Large intestine (tissue), 3 donors: ENCODE data around the gene RPL11. TPM values are rescaled to one million over a fixed set of nuclear protein-coding genes. Genes with fewer than 3 reads are reported as not detected.
"Not testable (repeated sequence)": the region's sequence is repeated elsewhere in the genome, so short reads cannot be mapped to it uniquely, and the experiment has no call there.

Experiments used
- DNase-seq, 2 donors: peaks; one replicate each; pipeline versions ENCODE4 v3.0.0 to v3.0.0-alpha.2; 2013
- H3K27ac ChIP-seq: one replicate; pipeline ENCODE4 v1.5.1; 2013; ENCODE audit warnings: low read length
- H3K27me3 ChIP-seq: 2 replicates; pipeline ENCODE4 v1.6.1; 2013; ENCODE audit warnings: low read length; ENCODE audit not compliant: control insufficient read depth, insufficient read depth
- H3K36me3 ChIP-seq: 2 replicates; pipeline ENCODE4 v1.6.1; 2013; ENCODE audit warnings: low read length; ENCODE audit not compliant: control insufficient read depth, insufficient read depth
- H3K4me1 ChIP-seq: one replicate; pipeline ENCODE4 v1.6.1; 2013; ENCODE audit warnings: low read length; ENCODE audit not compliant: control insufficient read depth, insufficient read depth
- H3K4me3 ChIP-seq: one replicate; pipeline ENCODE4 v1.5.1; 2013; ENCODE audit warnings: low read length
- H3K9me3 ChIP-seq: one replicate; pipeline ENCODE4 v1.6.1; 2013; ENCODE audit warnings: mild to moderate bottlenecking, low read depth, low read length, moderate library complexity; ENCODE audit not compliant: control insufficient read depth
- WGBS: methylation state at CpG from one replicate; pipeline ENCODE4 v1.1.5; 2013; ENCODE audit warnings: low lambda C conversion rate; ENCODE audit not compliant: insufficient coverage; 5-methylcytosine and 5-hydroxymethylcytosine counted together
- polyA plus RNA-seq: library from polyadenylated mRNA; unstranded; fragments of 120-200 nt; gene quantifications from one replicate; pipeline ENCODE4 v1.2.1, GENCODE V29; 2013

RPL11 gene
- polyA plus RNA-seq, 1 donor = 3,237 TPM

DNA sequence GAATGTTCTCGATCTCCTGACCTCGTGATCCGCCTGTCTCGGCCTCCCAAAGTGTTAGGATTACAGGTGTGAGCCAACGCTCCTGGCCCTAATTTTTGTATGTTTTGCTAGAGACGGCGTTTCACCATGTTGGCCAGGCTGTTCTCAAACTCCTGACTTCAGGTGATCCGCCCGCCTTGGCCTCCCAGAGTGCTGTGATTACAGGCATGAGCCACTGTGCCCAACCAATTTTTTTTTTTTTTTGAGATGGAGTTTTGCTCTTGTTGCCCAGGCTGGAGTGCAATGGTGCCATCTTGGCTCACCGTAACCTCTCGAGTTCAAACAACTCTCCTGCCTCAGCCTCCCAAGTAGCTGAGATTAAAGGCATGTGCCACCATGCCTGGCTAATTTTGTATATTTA, 42.4 kb upstream of the RPL11 start:
- H3K27me3 ChIP-seq, DNase-seq, H3K4me1 ChIP-seq, H3K36me3 ChIP-seq, H3K27ac ChIP-seq, H3K4me3 ChIP-seq, H3K9me3 ChIP-seq: not testable (repeated sequence)
- WGBS = no CpG with 5 or more reads among the region's 11 CpGs

DNA sequence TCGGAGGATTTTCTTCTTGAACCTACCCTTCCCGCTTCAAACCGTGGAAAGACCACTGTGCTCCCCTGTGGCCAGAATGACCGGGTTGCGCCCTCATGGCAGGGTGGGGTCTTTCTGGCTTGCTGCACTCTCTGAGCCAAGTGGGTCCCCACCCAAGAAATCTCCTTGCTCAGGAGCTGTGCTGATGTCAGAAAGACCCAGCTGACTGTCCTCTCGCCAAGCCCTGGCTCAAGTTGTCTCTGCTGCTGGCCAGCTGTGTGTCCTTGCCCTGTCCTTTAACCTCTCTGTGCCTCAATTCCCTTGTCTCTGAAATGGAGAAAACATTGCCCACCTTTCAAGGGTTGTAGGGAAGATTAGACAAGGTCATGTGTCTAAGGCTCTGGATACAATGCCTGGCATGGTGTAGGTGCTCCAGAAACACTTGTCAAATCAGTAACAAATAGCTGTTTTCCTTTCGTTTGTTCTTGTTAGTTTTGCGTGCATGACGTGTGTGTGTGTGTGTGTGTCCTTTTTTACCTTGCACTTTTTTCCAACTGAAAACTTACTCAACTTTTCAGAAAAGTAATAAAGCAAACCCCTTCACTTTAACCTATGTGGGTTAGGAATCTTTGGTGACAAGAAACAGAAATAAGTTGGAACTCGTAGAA, 41.1 kb upstream of the RPL11 start:
- DNase-seq = no peak
- no peak overlapping the region for H3K4me3 ChIP-seq
- peaks cover 2% of the 10 kb centered on the region for H3K9me3 ChIP-seq
- H3K27ac ChIP-seq = no peak overlapping the region
- H3K36me3 ChIP-seq = no peaks in the 10 kb centered on the region
- no peaks in the 10 kb centered on the region for H3K4me1 ChIP-seq
- H3K27me3 ChIP-seq = peaks cover 3% of the 10 kb centered on the region
- 33% methylated on average over 1 of the region's 10 CpGs for WGBS

DNA sequence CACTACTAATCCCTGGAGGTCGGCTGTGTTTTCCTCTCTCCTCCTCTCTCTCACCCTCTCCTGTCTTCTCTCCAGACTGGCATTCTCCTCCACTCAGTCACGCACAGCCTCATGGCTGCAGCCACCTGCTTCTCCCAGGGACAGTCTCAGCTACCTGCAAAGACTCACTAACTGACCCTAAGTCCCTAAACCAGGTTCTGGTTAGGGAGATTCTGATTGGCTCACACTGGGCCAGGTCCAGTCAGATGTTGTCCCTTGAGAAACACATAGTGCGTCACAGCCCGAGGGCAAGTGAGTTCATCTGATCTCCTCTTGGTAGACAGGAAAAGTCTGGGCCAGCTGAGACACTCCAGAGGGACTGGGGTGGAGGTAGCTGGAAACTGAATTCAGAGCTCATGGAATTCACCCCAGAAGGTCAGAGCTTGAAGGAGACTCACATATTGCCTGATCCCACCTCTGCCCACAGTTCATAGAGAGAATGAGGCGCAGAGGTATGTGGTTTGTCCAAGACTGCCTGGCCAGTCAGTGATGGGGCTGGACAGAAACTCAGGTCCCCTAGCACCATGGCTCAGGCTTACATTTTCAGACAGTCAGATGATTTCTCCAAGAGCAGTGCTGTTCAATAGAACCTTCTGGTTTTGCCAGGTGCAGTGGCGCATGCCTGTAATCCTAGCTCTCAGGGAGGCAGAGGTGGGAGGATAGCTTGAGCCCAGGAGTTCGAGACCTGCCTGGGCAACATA, 40.4 kb upstream of the RPL11 start:
- no peaks in the 10 kb centered on the region for H3K36me3 ChIP-seq
- H3K4me3 ChIP-seq = no peak overlapping the region
- peaks cover 2% of the 10 kb centered on the region for H3K9me3 ChIP-seq
- no CpG with 5 or more reads among the region's 7 CpGs for WGBS
- no peak for DNase-seq
- H3K4me1 ChIP-seq = no peaks in the 10 kb centered on the region
- peaks cover 3% of the 10 kb centered on the region for H3K27me3 ChIP-seq
- H3K27ac ChIP-seq = no peak overlapping the region

DNA sequence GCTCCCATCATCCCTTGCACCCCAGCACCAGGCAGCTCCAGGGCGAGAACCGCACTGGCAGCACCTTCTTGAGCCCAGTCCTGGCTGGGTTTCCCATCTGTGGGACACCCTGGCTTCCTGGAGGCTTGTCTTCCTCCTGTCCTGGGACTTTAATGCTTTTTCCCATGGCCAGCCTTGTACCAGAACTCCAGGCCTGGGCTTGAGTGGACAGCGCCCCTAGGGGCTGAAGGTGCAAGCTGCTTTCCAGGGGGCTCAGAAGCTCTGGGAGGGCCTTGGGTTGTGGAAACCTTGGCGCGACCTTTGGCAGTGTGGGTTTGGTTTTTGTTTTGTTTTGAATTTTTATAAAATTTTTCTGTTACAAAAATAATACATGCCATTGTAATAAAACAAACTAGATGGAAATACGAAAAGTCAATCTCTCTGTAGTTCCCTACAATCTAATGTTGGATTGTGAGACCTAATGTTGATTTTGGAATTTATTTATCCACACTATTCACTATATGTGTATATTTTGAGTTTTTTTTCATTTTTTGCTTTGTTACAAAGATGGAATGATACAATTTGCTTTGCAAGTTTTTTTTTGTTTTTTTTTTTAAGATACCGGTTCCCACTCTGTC, 33.8 kb upstream of the RPL11 start:
- H3K27me3 ChIP-seq = no peaks in the 10 kb centered on the region
- H3K36me3 ChIP-seq = no peaks in the 10 kb centered on the region
- no peak overlapping the region for H3K27ac ChIP-seq
- WGBS = 0% methylated on average over 1 of the region's 7 CpGs
- peak in 1 of 2 donors; percentile 26 for DNase-seq
- no peaks in the 10 kb centered on the region for H3K4me1 ChIP-seq
- no peak overlapping the region for H3K4me3 ChIP-seq
- H3K9me3 ChIP-seq = no peaks in the 10 kb centered on the region

DNA sequence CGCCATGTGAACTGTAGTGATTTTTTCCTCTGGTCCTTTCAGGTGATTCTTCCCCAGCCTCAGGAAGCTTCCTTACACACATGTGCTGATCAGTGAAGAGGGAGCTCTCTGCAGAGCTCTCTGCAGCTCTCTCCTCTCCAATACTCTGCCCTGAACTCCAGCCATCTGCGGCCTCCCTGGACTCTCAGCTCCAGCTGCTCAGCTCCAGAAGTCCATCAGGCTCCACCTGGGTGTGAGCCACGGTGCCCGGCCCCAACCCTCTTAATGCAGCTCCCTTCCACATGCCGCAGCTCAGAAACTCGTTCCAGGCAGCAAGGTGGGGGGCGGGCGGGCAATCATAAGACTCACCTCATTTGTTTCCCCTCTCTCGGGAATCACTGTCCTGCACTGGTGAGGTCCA, 30.9 kb upstream of the RPL11 start:
- DNase-seq = no peak
- Histone ChIP-seq H3K4me1 (no peaks in the 10 kb centered on the region), H3K27me3 (no peaks in the 10 kb centered on the region), H3K27ac (no peak overlapping the region), H3K36me3 (no peaks in the 10 kb centered on the region), H3K9me3 (no peaks in the 10 kb centered on the region), H3K4me3 (no peak overlapping the region)
- WGBS = no CpG with 5 or more reads among the region's 9 CpGs

DNA sequence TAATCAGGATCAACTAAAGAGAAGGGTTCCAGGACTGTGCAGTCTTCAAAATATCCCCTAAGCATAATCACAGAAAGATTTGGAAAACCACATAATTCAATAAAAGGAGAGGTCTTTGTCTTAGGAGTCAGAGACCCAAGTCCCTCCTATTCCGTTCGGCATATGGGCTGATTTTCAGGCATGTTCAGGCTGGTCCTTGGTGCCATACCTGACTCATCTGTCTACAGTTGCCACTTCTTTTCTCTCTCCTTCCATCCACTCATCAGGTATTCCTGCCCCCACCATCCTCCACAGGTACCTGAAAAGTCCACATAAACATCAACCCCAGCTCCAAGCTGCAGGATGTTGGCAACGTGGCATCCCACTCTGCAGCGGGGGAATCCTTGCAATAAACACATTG, 29.7 kb upstream of the RPL11 start:
- Histone ChIP-seq H3K4me3 (no peak overlapping the region), H3K9me3 (no peaks in the 10 kb centered on the region), H3K4me1 (no peaks in the 10 kb centered on the region), H3K36me3 (no peaks in the 10 kb centered on the region), H3K27ac (no peak overlapping the region), H3K27me3 (no peaks in the 10 kb centered on the region)
- WGBS = no CpG with 5 or more reads among the region's 4 CpGs
- no peak for DNase-seq

DNA sequence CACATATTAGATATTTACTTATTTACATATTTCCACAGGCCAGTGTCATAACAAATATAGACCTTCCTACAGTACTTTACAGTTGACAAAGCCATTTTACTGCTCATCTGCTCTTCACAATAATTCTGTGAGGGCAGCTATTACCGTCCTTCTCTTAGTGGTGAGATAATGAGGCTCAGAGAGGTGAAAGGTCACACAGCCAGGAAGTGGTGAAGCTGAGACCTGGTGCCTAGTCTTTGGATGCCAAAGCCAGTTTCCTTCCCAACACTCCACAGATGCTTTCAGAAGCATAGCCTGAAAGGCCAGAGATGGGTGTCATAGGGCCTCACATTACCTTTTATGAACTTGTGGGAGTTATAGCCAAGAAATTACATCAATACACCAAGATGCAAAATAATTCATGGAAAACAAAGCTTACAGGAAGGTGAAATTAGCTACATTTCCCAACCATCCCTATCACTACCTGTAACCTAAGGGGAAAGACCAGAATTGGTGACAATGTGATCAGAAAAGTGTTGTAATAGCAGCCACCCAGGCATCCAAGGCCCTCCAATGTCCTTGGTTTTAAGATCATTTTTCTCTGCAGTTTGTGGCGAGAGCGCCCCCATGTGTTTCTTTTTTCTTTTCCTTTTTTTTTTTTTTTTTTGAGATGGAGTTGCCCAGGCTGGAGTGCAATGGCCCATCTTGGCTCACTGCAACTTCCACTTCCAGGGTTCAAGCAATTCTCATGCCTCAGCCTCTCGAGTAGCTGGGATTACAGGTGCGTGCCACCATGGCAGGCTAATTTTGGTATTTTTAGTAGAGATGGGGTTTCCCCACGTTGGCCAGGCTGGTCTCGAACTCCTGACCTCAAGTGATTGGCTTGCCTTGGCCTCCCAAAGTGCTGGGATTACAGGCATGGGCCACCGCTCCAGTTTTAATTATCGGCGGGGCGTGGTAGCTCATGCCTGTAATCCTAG, 26.5 kb upstream of the RPL11 start:
- no peak overlapping the region for H3K27ac ChIP-seq
- no peaks in the 10 kb centered on the region for H3K4me1 ChIP-seq
- H3K27me3 ChIP-seq = no peaks in the 10 kb centered on the region
- WGBS = no CpG with 5 or more reads among the region's 11 CpGs
- no peak overlapping the region for H3K4me3 ChIP-seq
- DNase-seq = no peak
- H3K36me3 ChIP-seq = no peaks in the 10 kb centered on the region
- H3K9me3 ChIP-seq = no peaks in the 10 kb centered on the region

DNA sequence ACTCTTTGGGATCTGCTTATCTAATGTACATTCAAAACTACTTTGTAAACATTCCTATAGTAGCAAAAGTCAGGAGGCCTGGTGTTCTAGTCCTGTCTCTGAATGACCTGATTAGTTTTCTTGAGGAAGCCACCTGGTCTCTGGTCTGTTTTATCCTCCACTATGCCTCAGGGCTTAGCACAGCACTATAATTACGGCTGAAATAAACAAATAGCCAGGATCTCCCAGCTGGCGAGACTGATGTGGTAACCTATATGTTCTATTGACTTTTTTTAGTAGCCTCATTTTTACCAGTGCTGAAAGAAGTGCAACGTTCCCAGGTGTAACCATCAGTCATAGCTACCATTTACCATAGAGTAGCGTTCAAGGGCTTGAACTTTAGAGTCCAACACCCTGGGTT, 24.2 kb upstream of the RPL11 start:
- no peak for DNase-seq
- H3K27me3 ChIP-seq = peaks cover 5% of the 10 kb centered on the region
- H3K36me3 ChIP-seq = no peaks in the 10 kb centered on the region
- WGBS = 69% methylated on average over 2 of the region's 4 CpGs
- H3K4me1 ChIP-seq = no peaks in the 10 kb centered on the region
- no peak overlapping the region for H3K27ac ChIP-seq
- H3K4me3 ChIP-seq = no peak overlapping the region
- no peaks in the 10 kb centered on the region for H3K9me3 ChIP-seq

DNA sequence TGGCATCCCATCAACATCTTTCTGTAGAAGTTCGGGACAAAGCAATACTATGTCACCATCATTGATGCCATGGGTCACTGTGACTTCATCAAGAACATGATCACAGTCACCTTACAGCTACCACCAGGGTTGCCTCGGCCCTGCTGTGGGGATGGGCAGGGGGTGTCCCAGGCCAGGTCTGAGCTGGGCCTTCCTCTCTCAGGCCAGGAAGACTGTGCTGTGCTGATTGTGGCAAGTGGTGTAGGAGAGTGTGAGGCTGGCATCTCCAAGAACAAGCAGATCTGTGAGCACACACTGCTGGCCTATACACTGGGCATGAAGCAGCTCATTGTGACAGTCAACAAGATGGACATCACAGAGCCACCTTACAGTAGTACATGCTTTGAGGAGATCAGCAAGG, 20.9 kb upstream of the RPL11 start:
- DNase-seq = no peak
- Histone ChIP-seq H3K4me3 (no peak overlapping the region), H3K36me3 (no peaks in the 10 kb centered on the region), H3K4me1 (no peaks in the 10 kb centered on the region), H3K27ac (no peak overlapping the region), H3K9me3 (no peaks in the 10 kb centered on the region), H3K27me3 (peaks cover 5% of the 10 kb centered on the region)
- no CpG with 5 or more reads among the region's 2 CpGs for WGBS
